Measurements from ENCODE around the gene RNF220. TPM values are rescaled to one million over a fixed set of nuclear protein-coding genes. Genes with fewer than 3 reads are reported as not detected.
A peak's percentile ranks its signal among the peaks of the same experiment; 100 is the strongest.

RNF220 gene
- total RNA-seq, 4 donors from 2014 or later, result 45.8 to 169 (median 89.4) TPM

DNA sequence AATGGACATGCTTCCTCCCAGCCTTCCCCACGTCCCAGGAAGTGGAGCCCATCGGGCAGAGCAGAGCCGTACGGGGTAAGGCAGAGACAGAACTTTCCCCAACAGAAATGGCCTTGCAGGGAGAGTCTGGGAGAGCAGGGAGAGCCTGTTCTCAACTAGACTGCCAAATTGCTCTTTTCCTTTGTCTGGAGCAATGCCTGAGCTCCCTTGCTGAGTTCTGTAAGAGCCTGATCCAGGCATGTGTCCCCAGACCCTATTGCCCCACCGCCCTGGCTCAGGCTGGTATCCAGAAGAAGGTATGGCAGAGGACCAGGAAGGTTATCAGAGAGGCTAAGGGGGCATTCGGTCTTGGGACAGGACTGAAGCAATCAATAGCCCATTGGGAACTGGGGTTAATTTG lies 189.3 kb downstream of the RNF220 start:
- intact Hi-C loops (cut with DNase I; ENCODE audit: low total_unique reads), result loop anchor here (5.0 to 10.0 kb wide), 2 partner anchors 220 to 377 kb away; no protein-coding TSS in a partner anchor
- WGBS, 2 donors (ENCODE audit: low coverage in 1 of 2), result 89% methylated on average over 6 of the region's 6 CpGs; no CpG with 5 or more reads in 1 of the 2 donors
- DNase-seq, result no peak
- H3K27me3 ChIP-seq, result peaks cover 77% of the 10 kb centered on the region
- no peaks in the 10 kb centered on the region for H3K9me3 ChIP-seq
- TF ChIP-seq POLR2AphosphoS5 (IDR thresholded peaks at IDR 0.05), result no peak
- no peak for TF ChIP-seq CTCF (IDR thresholded peaks at IDR 0.05)
- TF ChIP-seq POLR2A (IDR thresholded peaks at IDR 0.05), result no peak
- no peak for TF ChIP-seq EP300 (IDR thresholded peaks at IDR 0.05; ENCODE audit: low read depth)
- no peaks in the 10 kb centered on the region for H3K4me1 ChIP-seq
- H3K36me3 ChIP-seq, result no peaks in the 10 kb centered on the region
- no peak overlapping the region for H3K27ac ChIP-seq
- H3K4me3 ChIP-seq, result no peak overlapping the region
- in situ Hi-C loops (cut with MboI; ENCODE audit: low pct_ligation_motif_present in 1 of 4, low pct_unique_long_range_greater_than_20kb in 1 of 4, low sequenced_read_pairs in 3 of 4), result loop anchor here in 3 of 4 donors (10.0 to 25.0 kb wide), 2 partner anchors 220 to 382 kb away; partner anchors contain the start of gene DMAP1 (in 2 of the 3)

GRCh38 chr1:44594871-44595735 lies 190.0 kb downstream of the RNF220 start:
- H3K36me3 ChIP-seq, result no peaks in the 10 kb centered on the region
- H3K4me1 ChIP-seq, result no peaks in the 10 kb centered on the region
- 17% methylated on average over 14 of the region's 14 CpGs; no CpG with 5 or more reads in 1 of the 2 donors for WGBS, 2 donors (ENCODE audit: low coverage in 1 of 2)
- no peak overlapping the region for H3K4me3 ChIP-seq
- H3K9me3 ChIP-seq, result no peaks in the 10 kb centered on the region
- in situ Hi-C loops (cut with MboI; ENCODE audit: low pct_ligation_motif_present in 1 of 4, low pct_unique_long_range_greater_than_20kb in 1 of 4, low sequenced_read_pairs in 3 of 4), result loop anchor here in 3 of 4 donors (10.0 to 25.0 kb wide), 2 partner anchors 220 to 383 kb away; partner anchors contain the start of gene DMAP1 (in 2 of the 3)
- peaks cover 77% of the 10 kb centered on the region for H3K27me3 ChIP-seq
- no peak overlapping the region for H3K27ac ChIP-seq
- intact Hi-C loops (cut with DNase I; ENCODE audit: low total_unique reads), result loop anchor here (5.0 to 10.0 kb wide), 2 partner anchors 220 to 378 kb away; no protein-coding TSS in a partner anchor
- TF ChIP-seq POLR2AphosphoS5 (IDR thresholded peaks at IDR 0.05), result no peak
- peak; percentile 92 to 98 (median 97) for TF ChIP-seq CTCF (IDR thresholded peaks at IDR 0.05)
- peak; percentile 85 for DNase-seq

DNA sequence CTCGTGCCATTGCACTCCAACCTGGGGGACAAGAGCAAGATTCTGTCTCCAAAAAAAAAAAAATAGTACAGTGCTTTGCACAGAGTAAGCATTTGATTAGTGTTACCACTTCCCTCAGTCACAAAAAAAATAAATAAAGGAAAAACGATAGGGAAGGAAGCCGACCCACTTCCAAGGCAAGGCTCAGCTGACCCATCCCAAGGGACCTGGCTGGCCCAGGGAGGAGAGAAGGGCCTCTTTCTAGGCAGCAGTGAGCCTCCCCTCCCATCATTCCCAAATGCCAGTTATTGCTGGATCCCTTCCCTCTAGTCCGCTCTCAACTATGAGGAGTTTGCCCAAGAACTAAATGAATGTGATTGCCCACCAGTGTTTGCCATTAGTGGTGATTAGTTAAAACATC lies 191.5 kb downstream of the RNF220 start:
- H3K27me3 ChIP-seq, result peaks cover 80% of the 10 kb centered on the region
- WGBS, 2 donors (ENCODE audit: low coverage in 1 of 2), result 54 to 66% methylated on average over 3 to 4 of the region's 4 CpGs
- TF ChIP-seq EP300 (IDR thresholded peaks at IDR 0.05; ENCODE audit: low read depth), result no peak
- H3K9me3 ChIP-seq, result no peaks in the 10 kb centered on the region
- no peak overlapping the region for H3K27ac ChIP-seq
- DNase-seq, result no peak
- H3K4me1 ChIP-seq, result no peaks in the 10 kb centered on the region
- H3K4me3 ChIP-seq, result no peak overlapping the region
- intact Hi-C loops (cut with DNase I; ENCODE audit: low total_unique reads), result loop anchor here (10.0 kb wide), 1 partner anchor 222 kb away; no protein-coding TSS in a partner anchor
- H3K36me3 ChIP-seq, result no peaks in the 10 kb centered on the region
- in situ Hi-C loops (cut with MboI; ENCODE audit: low pct_ligation_motif_present in 1 of 4, low pct_unique_long_range_greater_than_20kb in 1 of 4, low sequenced_read_pairs in 3 of 4), result loop anchor here in 3 of 4 donors (10.0 to 25.0 kb wide), 2 partner anchors 222 to 384 kb away; partner anchors contain the start of gene DMAP1 (in 2 of the 3)

- no peaks in the 10 kb centered on the region for H3K36me3 ChIP-seq
Observed at GRCh38 chr1:44598167-44598566, 193.1 kb downstream of the RNF220 start.

More at GRCh38 chr1:44598167-44598566, 193.1 kb downstream of the RNF220 start:
- Histone ChIP-seq H3K4me3 (no peak overlapping the region), H3K4me1 (no peaks in the 10 kb centered on the region), H3K27me3 (peaks cover 86% of the 10 kb centered on the region), H3K9me3 (no peaks in the 10 kb centered on the region), H3K27ac (no peak overlapping the region)
- TF ChIP-seq CTCF (IDR thresholded peaks at IDR 0.05) (no peak), POLR2AphosphoS5 (IDR thresholded peaks at IDR 0.05) (no peak)
- 70 to 87% methylated on average over 3 to 10 of the region's 10 CpGs for WGBS, 2 donors (ENCODE audit: low coverage in 1 of 2)
- intact Hi-C loops (cut with DNase I; ENCODE audit: low total_unique reads) (loop anchor here (10.0 kb wide), 1 partner anchor 223 kb away; no protein-coding TSS in a partner anchor), in situ Hi-C loops (cut with MboI; ENCODE audit: low pct_ligation_motif_present in 1 of 4, low pct_unique_long_range_greater_than_20kb in 1 of 4, low sequenced_read_pairs in 3 of 4) (loop anchor here in 3 of 4 donors (10.0 to 25.0 kb wide), 2 partner anchors 223 to 386 kb away; partner anchors contain the start of gene DMAP1 (in 2 of the 3))
- DNase-seq, result no peak
